ENCODE results near the gene WDR45. TPM values are rescaled to one million over a fixed set of nuclear protein-coding genes. Genes with fewer than 3 reads are reported as not detected.

The WDR45 gene
- total and polyA plus RNA-seq, 2 of the 13 experiments (the other 11 are each of a cell fraction or from before 2014, with no cell fraction given) = 16.4 to 65.5 TPM

DNA sequence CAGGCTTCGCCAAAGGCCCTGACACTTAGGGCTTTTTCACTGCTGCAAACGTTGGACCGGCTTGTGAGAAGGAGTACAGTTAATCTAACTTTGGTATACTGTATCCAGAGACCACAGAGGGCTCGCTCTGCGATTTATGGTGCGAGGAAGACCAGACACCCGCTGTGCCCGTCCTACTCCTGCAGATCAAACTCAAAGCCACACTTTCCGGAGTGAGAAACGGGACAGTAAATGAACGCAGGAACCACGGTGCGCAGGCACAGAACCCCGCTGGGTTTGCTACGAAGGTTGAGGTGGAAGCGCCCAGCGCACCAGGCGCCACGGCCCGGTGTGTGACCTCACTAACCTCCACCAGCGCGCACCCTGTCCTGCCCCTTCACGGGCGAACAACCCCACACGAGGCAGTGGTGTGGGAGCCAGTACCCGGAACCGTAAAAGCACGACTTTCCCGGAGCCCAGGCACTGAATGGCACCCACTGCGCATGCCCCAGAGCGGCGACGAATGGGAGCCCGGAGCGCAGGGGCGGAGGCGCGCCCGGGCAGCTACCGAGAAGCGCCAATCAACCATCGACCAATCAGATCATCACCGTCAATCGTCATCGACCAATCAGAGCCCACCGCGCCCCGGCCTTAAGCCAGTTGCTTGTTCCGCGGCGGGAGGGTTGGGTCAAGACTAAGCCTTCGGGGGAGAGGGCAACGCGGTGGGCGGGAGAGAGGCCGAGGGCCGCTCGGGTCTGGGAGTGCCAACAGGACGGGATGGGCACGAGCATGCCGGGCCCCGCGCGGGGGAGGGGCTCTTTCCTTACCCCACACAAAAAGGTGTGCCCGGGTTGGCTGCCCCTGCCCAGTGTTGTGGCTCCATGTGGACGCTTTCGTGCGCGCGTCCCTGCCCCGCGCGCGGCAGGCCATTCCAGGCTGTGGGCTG is 21.3 kb upstream of the WDR45 start (continued):
- TF ChIP-seq, protein P1, sequence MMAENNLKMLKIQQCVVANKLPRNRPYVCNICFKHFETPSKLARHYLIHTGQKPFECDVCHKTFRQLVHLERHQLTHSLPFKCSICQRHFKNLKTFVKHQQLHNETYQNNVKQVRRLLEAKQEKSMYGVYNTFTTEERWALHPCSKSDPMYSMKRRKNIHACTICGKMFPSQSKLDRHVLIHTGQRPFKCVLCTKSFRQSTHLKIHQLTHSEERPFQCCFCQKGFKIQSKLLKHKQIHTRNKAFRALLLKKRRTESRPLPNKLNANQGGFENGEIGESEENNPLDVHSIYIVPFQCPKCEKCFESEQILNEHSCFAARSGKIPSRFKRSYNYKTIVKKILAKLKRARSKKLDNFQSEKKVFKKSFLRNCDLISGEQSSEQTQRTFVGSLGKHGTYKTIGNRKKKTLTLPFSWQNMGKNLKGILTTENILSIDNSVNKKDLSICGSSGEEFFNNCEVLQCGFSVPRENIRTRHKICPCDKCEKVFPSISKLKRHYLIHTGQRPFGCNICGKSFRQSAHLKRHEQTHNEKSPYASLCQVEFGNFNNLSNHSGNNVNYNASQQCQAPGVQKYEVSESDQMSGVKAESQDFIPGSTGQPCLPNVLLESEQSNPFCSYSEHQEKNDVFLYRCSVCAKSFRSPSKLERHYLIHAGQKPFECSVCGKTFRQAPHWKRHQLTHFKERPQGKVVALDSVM (CRISPR knock-in tag; IDR thresholded peaks at IDR 0.05) = no peak
- TF ChIP-seq NFKB2 (CRISPR knock-in tag; IDR thresholded peaks at IDR 0.05; ENCODE audit: borderline replicate concordance) (no peak), JDP2 (CRISPR knock-in tag; IDR thresholded peaks at IDR 0.05; ENCODE audit: borderline replicate concordance) (no peak), THYN1 (CRISPR knock-in tag; IDR thresholded peaks at IDR 0.05; ENCODE audit: borderline replicate concordance, low read depth) (no peak), ATRX (CRISPR knock-in tag; IDR thresholded peaks at IDR 0.05; ENCODE audit: borderline replicate concordance) (no peak), AGO1 (IDR thresholded peaks at IDR 0.05; ENCODE audit: low read depth, low read length, poor library complexity, severe bottlenecking) (peak; percentile 78), RFX3 (CRISPR knock-in tag; IDR thresholded peaks at IDR 0.05) (no peak), ZNF737 (CRISPR knock-in tag; IDR thresholded peaks at IDR 0.05; ENCODE audit: borderline replicate concordance) (no peak)
- TF ChIP-seq, protein P2, sequence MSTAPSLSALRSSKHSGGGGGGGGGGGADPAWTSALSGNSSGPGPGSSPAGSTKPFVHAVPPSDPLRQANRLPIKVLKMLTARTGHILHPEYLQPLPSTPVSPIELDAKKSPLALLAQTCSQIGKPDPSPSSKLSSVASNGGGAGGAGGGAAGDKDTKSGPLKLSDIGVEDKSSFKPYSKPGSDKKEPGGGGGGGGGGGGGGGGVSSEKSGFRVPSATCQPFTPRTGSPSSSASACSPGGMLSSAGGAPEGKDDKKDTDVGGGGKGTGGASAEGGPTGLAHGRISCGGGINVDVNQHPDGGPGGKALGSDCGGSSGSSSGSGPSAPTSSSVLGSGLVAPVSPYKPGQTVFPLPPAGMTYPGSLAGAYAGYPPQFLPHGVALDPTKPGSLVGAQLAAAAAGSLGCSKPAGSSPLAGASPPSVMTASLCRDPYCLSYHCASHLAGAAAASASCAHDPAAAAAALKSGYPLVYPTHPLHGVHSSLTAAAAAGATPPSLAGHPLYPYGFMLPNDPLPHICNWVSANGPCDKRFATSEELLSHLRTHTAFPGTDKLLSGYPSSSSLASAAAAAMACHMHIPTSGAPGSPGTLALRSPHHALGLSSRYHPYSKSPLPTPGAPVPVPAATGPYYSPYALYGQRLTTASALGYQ (CRISPR knock-in tag; IDR thresholded peaks at IDR 0.05) = no peak
- TF ChIP-seq, protein P3, sequence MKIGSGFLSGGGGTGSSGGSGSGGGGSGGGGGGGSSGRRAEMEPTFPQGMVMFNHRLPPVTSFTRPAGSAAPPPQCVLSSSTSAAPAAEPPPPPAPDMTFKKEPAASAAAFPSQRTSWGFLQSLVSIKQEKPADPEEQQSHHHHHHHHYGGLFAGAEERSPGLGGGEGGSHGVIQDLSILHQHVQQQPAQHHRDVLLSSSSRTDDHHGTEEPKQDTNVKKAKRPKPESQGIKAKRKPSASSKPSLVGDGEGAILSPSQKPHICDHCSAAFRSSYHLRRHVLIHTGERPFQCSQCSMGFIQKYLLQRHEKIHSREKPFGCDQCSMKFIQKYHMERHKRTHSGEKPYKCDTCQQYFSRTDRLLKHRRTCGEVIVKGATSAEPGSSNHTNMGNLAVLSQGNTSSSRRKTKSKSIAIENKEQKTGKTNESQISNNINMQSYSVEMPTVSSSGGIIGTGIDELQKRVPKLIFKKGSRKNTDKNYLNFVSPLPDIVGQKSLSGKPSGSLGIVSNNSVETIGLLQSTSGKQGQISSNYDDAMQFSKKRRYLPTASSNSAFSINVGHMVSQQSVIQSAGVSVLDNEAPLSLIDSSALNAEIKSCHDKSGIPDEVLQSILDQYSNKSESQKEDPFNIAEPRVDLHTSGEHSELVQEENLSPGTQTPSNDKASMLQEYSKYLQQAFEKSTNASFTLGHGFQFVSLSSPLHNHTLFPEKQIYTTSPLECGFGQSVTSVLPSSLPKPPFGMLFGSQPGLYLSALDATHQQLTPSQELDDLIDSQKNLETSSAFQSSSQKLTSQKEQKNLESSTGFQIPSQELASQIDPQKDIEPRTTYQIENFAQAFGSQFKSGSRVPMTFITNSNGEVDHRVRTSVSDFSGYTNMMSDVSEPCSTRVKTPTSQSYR (CRISPR knock-in tag; IDR thresholded peaks at IDR 0.05; ENCODE audit: borderline replicate concordance) = no peak; the same call in 1 of the 2 replicates
- TF ChIP-seq, protein P4, sequence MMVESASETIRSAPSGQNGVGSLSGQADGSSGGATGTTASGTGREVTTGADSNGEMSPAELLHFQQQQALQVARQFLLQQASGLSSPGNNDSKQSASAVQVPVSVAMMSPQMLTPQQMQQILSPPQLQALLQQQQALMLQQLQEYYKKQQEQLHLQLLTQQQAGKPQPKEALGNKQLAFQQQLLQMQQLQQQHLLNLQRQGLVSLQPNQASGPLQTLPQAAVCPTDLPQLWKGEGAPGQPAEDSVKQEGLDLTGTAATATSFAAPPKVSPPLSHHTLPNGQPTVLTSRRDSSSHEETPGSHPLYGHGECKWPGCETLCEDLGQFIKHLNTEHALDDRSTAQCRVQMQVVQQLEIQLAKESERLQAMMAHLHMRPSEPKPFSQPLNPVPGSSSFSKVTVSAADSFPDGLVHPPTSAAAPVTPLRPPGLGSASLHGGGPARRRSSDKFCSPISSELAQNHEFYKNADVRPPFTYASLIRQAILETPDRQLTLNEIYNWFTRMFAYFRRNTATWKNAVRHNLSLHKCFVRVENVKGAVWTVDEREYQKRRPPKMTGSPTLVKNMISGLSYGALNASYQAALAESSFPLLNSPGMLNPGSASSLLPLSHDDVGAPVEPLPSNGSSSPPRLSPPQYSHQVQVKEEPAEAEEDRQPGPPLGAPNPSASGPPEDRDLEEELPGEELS (CRISPR knock-in tag; IDR thresholded peaks at IDR 0.05) = no peak
- TF ChIP-seq, protein P5, sequence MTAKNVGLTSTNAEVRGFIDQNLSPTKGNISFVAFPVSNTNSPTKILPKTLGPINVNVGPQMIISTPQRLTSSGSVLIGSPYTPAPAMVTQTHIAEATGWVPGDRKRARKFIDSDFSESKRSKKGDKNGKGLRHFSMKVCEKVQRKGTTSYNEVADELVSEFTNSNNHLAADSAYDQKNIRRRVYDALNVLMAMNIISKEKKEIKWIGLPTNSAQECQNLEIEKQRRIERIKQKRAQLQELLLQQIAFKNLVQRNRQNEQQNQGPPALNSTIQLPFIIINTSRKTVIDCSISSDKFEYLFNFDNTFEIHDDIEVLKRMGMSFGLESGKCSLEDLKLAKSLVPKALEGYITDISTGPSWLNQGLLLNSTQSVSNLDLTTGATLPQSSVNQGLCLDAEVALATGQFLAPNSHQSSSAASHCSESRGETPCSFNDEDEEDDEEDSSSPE (CRISPR knock-in tag; IDR thresholded peaks at IDR 0.05) = peak; percentile 72
- TF ChIP-seq, protein P6, sequence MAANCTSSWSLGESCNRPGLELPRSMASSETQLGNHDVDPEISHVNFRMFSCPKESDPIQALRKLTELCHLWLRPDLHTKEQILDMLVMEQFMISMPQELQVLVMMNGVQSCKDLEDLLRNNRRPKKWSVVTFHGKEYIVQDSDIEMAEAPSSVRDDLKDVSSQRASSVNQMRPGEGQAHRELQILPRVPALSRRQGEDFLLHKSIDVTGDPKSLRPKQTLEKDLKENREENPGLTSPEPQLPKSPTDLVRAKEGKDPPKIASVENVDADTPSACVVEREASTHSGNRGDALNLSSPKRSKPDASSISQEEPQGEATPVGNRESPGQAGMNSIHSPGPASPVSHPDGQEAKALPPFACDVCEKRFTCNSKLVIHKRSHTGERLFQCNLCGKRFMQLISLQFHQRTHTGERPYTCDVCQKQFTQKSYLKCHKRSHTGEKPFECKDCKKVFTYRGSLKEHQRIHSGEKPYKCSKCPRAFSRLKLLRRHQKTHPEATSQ (CRISPR knock-in tag; IDR thresholded peaks at IDR 0.05; ENCODE audit: borderline replicate concordance) = no peak
